NCI-H2196 treated with DMSO at 0.1 percent for 48 hours (cell line): ENCODE measurements around the gene SYNM.

Source experiments
- DNase-seq: peaks from one replicate; lab custom pipeline; 2025; ENCODE audit not compliant: unreplicated experiment; lab: John Stamatoyannopoulos, UW

Gene SYNM

DNA sequence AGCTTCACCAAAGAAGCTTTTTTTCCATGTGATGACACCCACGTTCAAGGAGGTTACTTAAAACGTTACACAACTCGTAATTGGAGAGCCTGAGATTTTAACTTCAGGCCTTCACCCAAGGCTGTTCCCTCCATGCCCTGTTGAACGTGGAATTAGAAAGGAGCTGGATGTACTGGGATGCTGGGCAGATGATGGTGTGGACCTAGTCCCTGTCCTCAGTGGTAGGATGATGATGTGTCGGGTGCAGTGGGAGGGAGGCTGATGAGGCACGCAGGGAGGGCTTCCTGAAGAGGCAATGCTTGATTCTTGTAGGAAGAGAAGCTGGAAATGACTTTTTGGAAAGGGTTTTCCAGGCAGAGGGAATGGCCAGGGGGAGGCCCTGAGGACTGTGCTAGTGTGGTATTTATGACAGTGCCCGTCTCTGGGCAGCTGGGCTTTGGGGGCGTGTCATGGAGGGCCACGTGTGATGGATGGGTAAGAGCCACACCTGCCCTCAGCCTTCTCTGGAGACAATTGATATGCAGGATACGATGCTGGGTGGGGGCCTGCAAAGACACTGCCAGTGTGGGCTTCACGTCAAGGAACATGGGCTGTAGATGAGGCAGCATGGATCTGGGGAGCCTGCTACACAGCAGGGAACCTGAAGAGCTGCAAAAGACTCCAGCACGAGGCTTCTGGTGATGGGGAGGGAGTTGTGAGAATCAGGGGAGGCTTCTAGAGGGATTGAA is 15.3 kb downstream of the SYNM start:
- DNase-seq, result no peak

DNA sequence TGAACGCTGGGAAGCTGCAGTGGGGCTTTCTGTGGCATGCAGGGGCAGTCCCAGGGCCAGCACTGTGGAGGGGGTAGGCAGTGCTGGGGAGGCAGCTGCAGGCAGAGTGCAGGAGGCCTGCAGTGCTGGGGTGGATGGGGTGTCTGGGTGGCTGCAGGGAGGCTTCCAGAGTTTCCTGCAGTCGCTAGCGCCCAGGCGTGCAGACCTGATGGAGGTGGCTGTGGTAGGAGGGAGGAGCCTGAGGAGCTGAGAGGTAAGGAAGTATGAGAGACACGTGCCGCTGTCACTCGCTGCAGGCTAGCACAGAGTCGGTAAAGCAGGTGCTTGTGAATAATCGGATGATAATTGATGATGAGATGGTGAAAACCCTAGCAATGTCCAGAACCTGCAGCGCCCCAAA is 16.3 kb downstream of the SYNM start:
- no peak for DNase-seq

DNA sequence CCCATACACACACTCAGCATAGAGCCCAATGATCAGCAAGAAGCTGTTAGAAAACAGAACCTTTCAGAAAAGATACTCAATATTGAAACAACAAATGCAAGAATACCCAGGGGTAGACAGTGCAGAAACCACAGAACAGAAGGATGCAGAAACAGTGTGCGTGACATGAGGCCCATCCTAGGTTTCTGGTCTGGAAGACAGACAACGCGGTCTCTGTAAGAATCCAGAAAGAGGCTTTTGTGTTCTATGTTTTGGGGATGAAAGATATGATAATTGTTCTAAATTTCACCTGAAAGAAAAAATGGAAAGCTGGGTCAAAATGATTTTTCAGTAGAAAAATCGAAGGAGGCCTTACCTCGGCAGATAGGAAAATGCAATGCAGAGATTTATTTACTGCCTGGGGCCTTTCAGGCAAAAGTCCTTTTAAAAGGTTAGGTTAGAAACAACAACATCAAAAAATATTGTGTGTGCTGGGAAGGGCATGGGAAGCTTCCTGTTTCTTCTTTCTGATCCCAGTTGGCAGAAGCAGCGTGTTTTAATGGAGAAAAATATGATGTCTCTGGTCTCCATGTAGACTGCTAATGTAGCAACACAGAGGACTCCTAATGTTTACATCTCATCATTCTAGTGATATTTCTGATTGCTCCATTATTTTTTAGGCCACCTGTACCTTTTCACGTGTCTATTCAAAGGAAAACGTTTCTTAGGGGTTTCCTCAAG is 17.0 kb downstream of the SYNM start:
- DNase-seq, result no peak

DNA sequence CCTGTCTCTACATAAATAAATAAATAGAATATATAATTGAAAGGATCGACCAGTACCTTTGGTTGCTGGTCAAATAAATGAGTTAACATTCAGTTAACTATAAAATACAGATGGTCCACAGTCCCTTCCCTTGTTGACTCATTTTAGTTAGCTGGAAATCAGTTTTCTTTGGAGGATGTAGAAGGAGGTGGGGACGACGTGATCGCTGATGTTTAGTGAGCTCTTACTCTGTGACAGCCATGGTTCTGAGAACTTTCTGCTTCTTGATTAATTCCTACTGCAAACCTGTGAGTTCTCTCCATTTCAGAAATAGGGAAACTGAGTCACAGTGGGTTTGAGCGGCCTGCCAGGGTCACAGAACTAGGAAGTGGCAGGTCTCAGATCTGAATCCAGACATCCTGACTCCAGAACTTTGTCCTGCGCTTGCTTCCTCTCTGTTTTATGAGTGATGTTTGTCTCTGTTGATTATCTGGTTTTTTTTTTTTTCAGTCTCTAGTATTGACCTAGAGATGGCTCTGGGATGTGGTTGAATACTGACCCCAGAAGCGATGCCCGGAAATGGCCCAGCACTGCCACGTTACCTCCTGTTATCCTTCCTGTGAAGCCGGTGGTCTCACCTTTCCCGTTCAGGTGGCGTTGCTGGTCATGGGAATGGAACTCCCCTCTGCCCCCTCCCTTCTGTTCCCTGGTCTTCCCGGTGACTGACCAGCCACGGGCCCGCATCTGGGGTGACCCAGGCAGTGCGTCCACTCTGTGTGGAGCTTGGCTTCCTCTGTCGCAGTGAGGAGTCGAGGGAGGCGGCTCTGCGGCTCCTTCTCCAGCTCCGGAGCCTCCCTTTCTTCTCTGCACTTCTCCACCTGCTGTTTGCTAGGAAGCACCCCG is 18.2 kb downstream of the SYNM start:
- no peak for DNase-seq

DNA sequence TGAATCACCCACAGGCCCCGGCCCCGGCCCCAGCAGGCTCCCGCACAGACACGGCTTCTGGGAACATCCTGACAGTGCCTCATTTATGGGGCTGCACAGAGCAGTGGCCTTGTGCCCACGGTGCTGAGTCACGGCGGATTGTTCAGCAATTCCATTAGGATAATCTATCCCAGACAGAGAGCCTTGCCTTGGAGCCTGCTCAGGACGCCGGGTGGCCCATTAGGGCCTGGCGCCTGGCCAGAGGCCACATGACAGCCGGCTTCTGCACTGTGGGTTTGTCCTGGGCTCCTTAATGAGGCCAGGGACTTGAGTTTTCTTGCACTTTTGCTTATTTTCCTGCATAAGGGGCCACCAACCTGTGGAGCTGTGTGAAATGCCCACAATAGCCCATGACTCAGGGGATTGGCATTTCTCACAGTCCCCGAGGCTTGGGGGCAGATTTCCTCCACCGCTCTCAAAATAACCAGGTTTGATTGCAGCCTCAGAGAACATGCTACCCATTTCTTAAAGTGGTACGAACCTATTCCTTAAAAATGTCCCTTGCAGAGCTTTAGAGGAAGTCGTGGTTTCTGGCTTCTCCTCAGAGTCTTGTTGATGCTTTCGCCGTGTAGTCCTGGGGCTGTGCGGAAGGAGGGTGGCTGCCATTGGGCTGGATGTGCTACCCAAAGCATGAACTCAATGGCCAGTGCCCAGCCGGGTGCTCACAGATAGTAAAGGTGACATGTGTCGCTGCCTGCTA is 19.0 kb downstream of the SYNM start:
- DNase-seq, result no peak

DNA sequence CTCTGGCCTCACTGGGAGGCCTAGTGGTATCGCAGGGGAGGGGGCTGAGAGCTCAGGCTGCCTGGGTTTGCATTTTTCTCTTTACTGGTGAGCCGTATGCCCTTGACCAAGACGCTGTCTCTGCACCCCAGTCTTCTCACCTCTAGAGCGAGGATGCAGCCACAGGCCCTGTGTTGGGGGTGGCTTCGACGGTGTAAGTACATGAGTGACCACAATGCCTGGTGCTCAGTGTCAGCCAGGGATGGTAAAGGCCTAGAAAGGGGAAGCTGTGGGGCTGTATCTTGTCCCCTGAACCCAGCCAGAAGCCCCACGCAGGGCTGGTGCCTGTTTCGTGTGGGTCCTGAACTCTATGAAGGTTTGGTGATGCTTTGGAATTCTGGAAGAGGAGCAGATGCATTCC is 19.8 kb downstream of the SYNM start:
- no peak for DNase-seq

DNA sequence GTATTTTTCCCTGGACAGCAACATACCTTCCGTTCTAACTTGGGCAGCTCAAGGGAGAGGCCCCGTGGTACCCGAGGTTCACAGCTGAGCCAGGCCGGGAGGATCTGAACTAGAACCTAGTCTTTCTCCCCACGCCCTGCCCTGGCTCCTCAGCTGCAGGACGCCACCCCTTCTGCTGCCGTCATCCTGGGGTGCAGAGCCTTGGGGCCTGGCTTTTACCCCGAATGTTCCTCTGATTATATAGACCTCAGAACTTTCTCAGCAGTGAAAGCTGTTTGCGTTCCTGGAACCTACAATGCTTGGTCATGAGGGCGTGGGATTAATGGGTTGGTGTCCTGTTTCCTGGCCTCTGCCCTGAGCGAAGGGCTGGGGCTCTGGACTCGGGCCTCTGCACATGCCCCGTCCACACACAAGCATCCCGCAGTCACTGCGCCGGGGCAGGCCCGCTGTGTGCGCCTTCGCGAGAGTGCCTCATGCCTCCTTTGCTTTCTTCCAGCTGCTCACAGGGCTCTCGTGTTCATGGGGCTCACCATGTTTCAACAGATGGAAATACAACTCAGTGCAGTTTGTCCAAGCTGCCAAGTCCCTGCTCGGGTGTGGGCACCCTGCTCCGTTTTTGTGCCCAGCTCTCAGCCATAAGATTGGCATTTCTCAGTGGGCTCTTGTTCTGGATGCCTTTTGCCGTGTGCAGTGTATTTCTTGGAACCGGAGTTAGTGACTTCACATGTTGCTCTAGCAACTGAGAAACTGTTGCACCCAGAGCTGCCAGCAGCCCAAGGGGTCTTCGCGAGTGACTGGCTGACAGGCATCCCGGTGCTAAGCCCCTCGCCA is 20.4 kb downstream of the SYNM start:
- no peak for DNase-seq

DNA sequence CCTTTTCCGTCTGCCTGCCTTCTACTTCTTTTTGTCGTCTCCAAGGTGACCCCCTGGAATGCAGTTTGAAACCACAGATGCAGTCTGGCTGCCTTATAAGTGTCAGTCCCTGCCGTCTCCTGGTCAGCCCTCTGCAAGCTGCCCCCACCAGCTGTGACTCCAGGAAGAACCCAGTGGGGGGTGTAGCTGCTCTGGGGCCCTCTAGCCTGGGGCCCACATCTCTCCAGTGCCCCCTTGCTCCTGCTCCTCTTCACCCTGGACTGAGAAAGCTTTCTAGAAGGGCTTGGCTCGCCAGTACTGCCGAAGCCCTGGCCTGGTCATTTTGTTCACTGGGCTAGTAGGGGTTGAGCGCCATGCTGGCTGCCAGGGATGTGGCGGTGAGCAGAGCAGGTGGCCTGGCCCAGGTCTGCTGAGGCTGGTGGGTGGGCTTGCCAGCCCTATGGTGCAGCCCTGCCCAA is 21.3 kb downstream of the SYNM start:
- DNase-seq, result no peak

DNA sequence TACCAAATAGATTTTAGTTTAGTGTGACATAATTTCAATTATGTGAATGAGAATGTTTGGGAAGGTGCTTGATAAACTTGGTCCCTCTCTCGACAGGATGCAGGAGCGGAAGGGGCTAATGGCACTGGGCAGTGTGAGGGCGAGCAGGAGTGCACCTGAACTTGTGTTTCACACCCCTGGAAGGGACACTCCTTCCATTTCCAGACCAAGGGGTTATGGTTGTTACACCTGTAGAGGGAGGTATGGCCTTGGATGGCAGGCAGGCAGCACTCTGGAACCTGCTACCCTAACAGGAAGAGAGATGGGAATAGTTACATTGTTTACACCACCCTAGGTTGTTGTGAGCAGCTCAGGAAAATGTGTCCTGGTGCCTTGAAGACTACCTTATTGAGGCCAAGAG is 22.1 kb downstream of the SYNM start:
- no peak for DNase-seq

DNA sequence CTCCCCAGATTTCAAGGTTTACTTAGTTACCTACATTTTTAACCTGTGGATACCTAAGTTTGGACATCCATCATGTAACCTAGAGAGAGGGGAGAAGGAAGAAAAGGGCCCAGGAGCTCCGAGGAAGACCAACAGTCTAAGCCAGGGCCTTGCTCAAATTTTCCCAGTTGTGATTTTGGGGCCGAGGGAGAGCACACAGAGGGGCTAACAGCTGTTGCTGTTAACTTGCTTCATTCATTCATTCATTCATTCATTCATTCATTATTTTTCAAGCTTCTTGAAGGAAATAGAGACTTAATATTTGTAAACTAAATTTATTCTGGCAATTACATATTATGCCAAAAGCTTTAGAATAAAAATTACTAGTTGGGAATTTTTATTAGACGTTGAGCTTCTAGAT is 22.9 kb downstream of the SYNM start:
- DNase-seq, result no peak

DNA sequence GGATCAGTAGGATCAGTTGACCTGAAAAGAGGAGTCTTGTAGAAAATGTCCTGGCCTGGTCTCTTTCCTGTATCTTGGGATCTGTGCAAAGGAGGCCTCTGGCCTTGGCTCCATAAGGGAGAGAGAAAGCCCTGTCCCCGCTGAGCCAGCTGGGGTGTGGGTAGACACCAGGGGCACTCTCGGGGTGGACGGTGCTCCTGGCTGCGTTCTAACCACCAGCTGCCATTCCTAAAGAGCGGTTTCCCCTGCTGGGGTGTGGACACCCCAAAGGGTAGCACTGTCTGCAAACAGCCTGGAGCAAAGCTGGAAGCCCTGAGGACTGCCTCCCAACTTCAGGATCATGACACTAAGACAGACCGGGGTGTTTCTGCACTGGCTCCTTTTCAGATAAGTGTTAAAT is 23.5 kb downstream of the SYNM start:
- DNase-seq, result no peak

DNA sequence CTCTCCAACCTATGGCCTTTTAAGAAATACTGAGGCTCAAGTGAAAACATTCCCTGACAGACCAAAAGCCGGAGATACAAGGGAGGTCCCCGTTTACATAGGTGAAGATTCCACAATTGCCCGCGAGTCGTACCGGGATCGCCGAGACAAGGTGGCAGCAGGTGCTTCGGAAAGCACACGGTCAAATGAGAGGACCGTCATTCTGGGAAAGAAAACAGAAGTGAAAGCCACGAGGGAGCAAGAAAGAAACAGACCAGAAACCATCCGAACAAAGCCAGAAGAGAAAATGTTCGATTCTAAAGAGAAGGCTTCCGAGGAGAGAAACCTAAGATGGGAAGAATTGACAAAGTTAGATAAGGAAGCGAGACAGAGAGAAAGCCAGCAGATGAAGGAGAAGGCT is 24.8 kb downstream of the SYNM start:
- no peak for DNase-seq

DNA sequence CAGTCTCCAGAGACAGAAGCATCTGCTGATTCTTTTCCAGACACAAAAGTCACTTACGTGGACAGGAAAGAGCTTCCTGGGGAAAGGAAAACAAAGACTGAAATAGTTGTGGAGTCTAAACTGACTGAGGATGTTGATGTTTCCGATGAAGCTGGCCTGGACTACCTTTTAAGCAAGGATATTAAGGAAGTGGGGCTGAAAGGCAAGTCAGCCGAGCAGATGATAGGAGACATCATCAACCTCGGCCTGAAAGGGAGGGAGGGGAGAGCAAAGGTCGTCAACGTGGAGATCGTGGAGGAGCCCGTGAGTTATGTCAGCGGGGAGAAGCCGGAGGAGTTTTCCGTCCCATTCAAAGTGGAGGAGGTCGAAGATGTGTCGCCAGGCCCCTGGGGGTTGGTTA is 25.4 kb downstream of the SYNM start:
- no peak for DNase-seq

DNA sequence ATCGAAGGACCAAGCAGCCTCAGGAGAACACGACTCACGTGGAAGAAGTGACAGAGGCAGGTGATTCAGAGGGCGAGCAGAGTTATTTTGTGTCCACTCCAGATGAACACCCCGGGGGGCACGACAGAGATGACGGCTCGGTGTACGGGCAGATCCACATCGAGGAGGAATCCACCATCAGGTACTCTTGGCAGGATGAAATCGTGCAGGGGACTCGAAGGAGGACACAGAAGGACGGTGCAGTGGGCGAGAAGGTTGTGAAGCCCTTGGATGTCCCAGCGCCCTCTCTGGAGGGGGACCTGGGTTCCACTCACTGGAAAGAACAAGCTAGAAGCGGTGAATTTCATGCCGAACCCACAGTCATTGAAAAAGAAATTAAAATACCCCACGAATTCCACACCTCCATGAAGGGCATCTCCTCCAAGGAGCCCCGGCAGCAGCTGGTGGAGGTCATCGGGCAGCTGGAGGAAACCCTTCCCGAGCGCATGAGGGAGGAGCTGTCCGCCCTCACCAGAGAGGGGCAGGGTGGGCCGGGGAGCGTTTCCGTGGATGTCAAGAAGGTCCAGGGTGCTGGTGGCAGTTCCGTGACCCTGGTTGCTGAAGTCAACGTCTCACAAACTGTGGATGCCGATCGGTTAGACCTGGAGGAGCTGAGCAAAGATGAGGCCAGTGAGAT is 26.0 kb downstream of the SYNM start:
- DNase-seq, result no peak

DNA sequence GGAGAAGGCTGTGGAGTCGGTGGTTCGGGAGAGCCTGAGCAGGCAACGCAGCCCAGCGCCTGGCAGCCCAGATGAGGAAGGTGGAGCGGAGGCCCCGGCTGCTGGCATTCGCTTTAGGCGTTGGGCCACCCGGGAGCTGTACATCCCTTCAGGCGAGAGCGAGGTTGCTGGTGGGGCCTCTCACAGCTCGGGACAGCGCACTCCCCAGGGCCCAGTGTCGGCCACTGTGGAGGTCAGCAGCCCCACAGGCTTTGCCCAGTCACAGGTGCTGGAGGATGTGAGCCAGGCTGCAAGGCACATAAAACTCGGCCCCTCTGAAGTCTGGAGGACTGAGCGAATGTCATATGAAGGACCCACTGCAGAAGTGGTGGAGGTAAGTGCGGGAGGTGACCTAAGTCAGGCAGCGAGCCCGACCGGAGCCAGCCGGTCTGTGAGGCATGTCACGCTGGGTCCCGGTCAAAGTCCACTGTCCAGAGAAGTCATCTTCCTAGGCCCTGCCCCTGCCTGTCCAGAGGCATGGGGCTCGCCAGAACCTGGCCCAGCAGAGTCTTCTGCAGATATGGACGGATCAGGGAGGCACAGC is 26.7 kb downstream of the SYNM start:
- no peak for DNase-seq

DNA sequence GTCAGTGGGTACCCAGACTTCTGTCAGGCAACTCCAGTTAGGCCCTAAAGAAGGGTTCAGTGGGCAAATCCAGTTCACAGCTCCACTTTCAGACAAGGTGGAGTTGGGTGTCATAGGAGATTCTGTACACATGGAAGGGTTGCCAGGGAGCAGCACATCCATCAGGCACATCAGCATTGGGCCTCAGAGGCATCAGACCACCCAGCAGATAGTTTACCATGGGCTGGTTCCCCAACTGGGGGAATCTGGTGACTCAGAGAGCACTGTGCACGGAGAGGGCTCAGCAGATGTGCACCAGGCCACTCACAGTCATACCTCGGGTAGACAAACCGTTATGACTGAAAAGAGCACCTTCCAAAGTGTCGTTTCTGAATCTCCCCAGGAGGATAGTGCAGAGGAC is 27.2 kb downstream of the SYNM start:
- no peak for DNase-seq

DNA sequence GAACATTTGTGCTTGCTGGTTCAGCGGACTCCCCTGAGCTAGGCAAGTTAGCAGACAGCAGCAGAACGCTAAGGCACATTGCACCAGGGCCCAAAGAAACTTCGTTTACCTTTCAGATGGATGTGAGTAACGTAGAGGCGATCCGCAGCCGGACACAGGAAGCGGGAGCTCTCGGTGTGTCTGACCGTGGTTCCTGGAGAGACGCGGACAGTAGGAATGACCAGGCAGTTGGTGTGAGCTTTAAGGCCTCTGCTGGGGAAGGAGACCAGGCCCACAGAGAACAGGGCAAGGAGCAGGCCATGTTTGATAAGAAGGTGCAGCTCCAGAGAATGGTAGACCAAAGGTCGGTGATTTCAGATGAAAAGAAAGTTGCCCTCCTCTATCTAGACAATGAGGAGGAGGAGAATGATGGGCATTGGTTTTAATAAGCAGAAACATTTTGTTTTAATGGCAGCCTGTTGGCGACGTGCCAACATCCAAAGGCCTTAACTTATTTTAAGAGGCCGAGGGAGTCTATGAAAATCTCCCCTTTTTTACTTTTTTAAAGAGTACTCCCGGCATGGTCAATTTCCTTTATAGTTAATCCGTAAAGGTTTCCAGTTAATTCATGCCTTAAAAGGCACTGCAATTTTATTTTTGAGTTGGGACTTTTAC is 27.9 kb downstream of the SYNM start:
- DNase-seq, result no peak

DNA sequence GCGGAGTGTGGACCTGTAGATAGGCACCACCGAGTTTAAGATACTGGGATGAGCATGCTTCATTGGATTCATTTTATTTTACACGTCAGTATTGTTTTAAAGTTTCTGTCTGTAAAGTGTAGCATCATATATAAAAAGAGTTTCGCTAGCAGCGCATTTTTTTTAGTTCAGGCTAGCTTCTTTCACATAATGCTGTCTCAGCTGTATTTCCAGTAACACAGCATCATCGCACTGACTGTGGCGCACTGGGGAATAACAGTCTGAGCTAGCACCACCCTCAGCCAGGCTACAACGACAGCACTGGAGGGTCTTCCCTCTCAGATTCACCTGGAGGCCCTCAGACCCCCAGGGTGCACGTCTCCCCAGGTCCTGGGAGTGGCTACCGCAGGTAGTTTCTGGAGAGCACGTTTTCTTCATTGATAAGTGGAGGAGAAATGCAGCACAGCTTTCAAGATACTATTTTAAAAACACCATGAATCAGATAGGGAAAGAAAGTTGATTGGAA is 29.5 kb downstream of the SYNM start:
- no peak for DNase-seq

DNA sequence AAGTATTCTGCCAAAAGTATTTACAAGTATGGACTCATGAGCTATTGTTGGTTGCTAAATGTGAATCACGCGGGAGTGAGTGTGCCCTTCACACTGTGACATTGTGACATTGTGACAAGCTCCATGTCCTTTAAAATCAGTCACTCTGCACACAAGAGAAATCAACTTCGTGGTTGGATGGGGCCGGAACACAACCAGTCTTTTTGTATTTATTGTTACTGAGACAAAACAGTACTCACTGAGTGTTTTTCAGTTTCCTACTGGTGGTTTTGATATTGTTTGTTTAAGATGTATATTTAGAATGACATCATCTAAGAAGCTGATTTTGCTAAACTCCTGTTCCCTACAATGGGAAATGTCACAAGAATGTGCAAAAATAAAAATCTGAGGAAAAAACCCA is 30.3 kb downstream of the SYNM start:
- DNase-seq, result no peak
